ENCODE measurements around the gene AQP2.

Gene AQP2

GRCh38 chr12:49957570-49957967, 7.0 kb downstream of the AQP2 start:
- no peak for DNase-seq

DNA sequence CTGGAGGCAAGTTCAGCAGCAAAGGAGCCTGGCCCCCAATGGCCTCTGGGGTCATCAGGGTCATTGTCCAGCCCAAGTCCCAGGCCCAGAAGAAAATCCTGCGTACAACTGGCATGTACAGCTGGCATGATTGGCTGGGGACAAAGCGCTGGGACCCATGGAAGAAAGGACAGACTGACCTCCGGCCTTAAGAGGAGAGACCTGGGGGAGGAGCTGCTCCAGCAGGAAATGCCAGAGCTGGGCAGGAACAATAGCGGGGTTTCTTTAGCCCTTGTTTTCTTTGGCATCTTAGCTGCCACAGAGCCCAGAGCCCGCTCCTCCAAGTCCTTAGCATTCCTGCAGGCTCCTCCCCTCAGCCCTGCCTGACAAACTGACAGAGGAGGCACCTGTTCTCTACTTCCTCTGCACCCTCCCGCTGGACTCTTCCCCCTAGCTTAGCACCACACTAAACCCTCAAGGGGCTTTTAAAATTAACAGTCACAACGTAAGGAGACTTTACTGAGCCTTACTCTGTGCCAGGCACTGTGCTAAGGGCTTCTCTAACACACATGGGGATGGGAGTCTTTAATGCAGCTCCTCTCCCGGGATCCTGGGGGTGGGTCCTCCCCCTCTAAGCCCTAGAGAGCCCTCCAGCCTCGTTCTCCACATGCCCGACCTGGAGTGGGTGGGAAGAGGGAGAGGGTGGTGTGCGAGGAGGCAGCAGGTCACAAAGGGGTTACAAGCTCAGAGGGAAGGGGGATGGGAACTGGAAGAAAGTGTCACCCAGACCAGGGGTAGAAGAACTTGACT, 9.3 kb downstream of the AQP2 start:
- DNase-seq: no peak

GRCh38 chr12:49960474-49961110, 10.1 kb downstream of the AQP2 start:
- DNase-seq: no peak

- no peak for DNase-seq
Observed at GRCh38 chr12:49961111-49961922, 10.8 kb downstream of the AQP2 start, which contains the start of gene AQP5. AQP5 (plus strand) TSS chr12:49961872; CDS start chr12:49962018, 146 bp downstream.

GRCh38 chr12:49961993-49962764, 11.6 kb downstream of the AQP2 start:
- no peak for DNase-seq

- DNase-seq: peak; percentile 85
Observed at GRCh38 chr12:49962861-49963765, 12.6 kb downstream of the AQP2 start.

- DNase-seq: no peak
Observed at GRCh38 chr12:49963976-49964815, 13.7 kb downstream of the AQP2 start.

- DNase-seq: no peak
Observed at GRCh38 chr12:49964849-49965624, 14.5 kb downstream of the AQP2 start.

GRCh38 chr12:49965836-49966235, 15.3 kb downstream of the AQP2 start:
- no peak for DNase-seq

GRCh38 chr12:49966511-49967041, 16.0 kb downstream of the AQP2 start:
- no peak for DNase-seq

DNA sequence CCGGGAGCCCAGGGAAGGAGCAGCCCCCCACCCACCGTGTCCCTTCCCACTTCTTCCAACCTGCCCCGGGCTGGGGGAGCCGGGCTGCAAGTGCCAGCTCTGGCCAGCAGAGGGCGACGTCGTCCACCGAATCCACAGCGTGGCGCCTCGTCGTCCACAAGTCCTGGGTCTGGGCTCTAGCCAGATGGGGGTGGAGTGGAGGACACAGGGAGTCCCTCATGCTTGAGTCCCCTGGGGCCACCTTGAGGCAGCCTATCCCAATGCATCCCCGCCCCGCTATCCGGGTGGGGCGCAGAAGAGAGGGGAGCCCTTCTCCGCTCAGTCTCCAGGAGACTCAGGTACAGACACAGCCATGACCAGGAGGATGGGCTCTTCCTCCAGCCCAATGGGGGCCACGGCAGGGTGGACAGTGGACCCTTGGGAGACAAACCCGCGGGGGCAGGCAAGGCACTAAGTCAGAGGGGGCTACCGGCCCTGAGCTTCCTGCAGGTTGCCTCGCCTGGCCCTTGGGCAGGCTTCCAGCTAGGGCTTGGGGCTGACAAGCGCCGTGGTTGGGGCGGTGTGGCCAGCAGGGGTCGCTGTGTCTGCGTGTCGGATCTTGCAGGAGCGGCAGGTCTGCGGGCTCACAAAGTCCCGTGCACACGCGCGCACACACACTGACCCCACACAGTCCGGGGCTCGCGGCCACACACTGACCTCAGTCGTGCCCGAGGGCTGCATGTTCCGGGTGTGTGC, 16.7 kb downstream of the AQP2 start:
- peak; percentile 85 for DNase-seq

DNA sequence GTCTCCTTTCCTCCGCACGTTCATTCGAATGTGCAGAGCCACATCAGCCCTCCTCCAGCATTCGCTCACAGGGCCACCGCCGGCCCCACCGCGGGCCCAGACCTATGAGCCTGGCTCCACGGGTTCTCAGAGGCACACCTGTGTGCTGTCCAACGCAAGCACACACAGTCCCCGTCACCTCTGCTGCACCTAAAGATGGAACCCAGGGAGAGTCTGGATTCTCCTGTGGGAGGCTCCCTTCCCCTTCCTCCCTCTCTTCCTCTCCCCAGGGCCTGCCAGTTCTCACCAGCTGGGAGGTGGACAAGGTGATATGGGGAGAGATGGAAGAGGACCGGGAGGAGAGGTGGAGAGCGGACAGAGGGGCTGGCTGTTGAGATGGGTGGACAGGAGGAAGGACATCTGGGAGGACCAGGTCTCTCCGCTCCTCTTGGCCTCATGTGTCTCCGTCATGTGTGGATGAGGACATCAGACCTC, 17.3 kb downstream of the AQP2 start:
- DNase-seq: no peak

DNA sequence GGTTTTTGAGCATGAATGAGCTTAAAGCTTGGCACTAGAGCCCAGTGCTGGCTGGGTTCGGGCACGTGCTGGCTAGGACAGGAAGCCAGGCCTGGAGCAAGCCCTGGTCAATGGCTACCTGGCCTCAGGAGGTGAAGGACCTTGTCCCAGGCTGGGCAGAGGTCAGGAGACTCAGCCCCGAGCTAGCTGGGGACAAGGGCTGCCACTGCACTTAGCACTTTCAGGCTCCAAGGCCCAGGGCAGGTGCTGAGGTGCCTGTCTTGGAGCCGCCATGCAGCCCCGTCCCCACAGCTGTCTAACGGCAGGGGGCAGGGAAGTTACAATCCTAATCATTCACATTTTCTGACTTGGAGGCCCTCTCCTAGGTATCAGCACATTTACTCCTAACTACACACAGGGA, 17.9 kb downstream of the AQP2 start:
- DNase-seq: no peak

DNA sequence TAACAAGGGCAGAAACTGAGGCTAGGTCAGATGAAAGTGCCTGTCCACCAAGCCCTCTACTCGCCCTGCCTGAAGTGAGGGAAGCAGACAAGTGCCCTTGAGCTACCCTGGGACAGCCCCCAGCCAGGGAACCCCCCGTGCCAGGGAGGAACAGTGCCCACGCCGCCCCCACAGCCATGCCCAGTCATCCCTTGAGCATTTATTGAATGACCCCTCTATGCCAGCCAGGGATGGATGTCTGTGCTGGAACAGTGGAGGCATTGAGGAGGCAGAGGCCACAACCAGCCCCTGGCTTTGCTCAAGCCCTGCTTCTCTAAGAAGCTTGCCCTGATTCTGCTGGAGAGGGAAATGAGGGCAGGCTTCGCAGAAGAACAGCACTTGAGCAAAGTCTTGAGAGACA, 18.5 kb downstream of the AQP2 start:
- DNase-seq: no peak

DNA sequence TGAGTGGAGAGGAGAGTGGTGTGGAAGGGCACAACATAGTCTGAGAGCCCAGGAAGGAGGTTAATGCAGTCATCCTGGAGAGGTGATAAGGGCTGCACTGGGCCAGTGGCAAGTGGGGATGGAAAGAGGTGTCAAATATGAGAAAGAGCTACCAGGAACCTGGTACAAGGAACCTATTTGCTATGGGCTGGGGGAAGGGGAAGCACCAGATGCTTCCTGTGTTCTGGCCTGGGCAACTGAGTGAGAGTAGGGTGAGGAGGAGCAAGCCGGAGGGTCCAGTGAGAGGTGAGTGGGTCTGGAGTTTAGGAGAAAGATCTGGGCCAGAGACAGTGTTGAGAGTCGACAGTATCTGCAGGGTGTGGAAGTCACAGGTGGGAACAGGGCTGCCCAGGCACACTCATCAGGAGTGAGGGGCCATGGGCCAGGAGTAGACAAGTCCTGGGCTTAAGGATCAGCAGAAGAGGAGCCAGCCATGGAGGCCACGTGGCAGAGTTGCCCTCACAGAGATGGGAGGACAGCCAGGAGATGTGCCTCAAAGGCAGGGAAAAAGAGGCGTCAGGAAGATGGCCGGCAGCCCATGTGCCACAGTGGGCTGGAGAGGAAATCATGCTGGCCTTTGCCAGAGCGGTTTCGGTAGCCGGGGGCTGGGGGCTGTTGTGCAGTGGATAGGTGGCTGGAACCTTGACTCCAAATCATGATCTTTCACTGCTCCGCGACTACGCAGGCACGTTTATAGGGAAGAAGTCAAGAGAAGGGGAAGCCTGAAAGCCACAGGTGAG, 19.3 kb downstream of the AQP2 start:
- no peak for DNase-seq

GRCh38 chr12:49970658-49971057, 20.1 kb downstream of the AQP2 start:
- DNase-seq: no peak

DNA sequence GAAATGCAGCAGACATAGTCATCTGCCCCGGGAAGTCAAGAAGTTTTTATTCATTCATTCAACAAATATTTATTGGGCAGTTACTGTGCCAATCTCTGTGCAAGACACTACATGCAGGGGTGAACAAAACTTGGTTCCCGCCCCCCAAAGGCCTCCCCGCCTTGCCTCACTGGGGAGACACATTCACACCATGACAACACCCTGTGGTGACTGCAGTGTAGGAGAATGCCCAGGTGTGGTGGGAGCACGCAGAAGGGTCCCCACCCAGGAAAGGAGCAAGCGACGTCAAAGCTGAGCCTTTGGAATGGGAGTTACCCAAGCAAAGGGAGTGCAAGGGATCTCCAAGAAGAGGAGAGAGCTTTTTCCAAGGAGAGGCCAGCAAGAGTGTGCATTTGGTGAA, 20.6 kb downstream of the AQP2 start:
- DNase-seq: no peak

GRCh38 chr12:49972129-49972528, 21.6 kb downstream of the AQP2 start:
- no peak for DNase-seq
